Measurements from ENCODE around the gene CDH5.

CDH5 gene, protein sequence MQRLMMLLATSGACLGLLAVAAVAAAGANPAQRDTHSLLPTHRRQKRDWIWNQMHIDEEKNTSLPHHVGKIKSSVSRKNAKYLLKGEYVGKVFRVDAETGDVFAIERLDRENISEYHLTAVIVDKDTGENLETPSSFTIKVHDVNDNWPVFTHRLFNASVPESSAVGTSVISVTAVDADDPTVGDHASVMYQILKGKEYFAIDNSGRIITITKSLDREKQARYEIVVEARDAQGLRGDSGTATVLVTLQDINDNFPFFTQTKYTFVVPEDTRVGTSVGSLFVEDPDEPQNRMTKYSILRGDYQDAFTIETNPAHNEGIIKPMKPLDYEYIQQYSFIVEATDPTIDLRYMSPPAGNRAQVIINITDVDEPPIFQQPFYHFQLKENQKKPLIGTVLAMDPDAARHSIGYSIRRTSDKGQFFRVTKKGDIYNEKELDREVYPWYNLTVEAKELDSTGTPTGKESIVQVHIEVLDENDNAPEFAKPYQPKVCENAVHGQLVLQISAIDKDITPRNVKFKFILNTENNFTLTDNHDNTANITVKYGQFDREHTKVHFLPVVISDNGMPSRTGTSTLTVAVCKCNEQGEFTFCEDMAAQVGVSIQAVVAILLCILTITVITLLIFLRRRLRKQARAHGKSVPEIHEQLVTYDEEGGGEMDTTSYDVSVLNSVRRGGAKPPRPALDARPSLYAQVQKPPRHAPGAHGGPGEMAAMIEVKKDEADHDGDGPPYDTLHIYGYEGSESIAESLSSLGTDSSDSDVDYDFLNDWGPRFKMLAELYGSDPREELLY

DNA sequence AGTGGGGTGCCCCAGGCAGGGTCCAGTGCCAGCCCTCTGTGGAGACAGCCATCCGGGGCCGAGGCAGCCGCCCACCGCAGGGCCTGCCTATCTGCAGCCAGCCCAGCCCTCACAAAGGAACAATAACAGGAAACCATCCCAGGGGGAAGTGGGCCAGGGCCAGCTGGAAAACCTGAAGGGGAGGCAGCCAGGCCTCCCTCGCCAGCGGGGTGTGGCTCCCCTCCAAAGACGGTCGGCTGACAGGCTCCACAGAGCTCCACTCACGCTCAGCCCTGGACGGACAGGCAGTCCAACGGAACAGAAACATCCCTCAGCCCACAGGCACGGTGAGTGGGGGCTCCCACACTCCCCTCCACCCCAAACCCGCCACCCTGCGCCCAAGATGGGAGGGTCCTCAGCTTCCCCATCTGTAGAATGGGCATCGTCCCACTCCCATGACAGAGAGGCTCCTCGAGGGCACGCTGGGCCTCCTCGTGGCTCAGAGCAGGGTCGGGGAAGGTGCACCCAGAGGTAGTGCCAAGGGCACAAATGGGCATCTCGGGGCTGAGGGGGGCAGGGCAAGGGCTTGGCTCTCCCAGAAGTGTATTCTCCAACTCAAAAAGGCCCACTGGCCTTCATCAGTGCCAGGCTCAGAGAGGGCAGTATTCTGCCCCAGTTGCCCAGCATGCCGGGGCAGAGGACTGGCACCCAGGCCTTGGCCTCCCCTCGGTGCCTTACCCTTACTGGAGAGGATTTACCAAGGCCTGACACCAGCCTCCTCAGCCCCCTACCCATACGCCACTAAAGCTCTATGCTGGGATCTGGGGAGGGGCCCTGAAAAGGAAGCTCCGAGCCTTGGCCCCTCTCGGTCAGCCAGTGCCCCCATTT lies at the start of gene CDH5:
CDH5 (plus strand) TSS at position 259 of the 867 bp plus-strand sequence. CDS start 12,647 bp downstream, outside the sequence.
- H3K4me3 ChIP-seq (ENCODE audit: low read depth, low read length): no peak within 1 kb of the TSS
- TF ChIP-seq, protein P1, sequence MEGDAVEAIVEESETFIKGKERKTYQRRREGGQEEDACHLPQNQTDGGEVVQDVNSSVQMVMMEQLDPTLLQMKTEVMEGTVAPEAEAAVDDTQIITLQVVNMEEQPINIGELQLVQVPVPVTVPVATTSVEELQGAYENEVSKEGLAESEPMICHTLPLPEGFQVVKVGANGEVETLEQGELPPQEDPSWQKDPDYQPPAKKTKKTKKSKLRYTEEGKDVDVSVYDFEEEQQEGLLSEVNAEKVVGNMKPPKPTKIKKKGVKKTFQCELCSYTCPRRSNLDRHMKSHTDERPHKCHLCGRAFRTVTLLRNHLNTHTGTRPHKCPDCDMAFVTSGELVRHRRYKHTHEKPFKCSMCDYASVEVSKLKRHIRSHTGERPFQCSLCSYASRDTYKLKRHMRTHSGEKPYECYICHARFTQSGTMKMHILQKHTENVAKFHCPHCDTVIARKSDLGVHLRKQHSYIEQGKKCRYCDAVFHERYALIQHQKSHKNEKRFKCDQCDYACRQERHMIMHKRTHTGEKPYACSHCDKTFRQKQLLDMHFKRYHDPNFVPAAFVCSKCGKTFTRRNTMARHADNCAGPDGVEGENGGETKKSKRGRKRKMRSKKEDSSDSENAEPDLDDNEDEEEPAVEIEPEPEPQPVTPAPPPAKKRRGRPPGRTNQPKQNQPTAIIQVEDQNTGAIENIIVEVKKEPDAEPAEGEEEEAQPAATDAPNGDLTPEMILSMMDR (IDR thresholded peaks at IDR 0.05; ENCODE audit: low read depth, low read length, missing control alignments): no peak
- no peak for DNase-seq (ENCODE audit: low read depth)

DNA sequence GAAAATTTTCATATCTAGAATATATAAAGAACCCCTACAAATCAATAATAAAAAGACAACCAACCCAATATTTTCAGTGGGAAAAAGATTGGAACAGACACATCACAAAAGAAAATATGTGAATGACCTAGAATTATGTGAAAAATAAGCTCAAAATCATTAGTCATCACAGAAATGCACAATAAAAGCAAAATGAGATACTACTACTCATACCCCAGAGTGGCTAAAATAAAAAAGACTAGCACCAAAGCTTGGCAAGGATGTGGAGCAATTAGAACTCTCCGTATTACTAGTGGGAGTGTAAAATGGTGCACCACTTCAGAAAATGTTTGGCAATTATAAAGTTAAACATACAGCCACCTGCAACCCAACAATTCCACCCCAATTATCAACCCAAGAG lies 48.0 kb upstream of the CDH5 start:
- TF ChIP-seq, protein P1 (IDR thresholded peaks at IDR 0.05; ENCODE audit: low read depth, low read length, missing control alignments): no peak
- DNase-seq (ENCODE audit: low read depth): no peak
- no peak overlapping the region for H3K4me3 ChIP-seq (ENCODE audit: low read depth, low read length)

DNA sequence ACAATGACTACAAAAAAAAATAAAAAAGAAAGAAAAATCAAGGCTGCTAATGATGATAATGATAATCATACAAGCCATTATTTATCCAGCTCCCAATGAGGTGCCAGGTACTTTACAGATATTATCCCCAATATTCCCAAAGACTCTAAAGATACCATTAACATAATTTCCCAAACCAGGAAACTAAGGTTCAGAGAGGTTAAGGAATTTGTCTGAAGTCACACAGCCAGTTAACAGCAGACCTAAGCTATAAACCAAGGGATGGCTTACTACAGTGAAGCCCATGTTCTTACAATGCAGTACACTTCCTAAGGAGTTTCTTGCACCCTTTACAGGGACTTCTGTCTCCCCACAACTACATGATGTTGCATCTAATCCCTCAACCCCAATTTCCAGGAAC lies 45.7 kb upstream of the CDH5 start:
- no peak for DNase-seq (ENCODE audit: low read depth)
- TF ChIP-seq, protein P1 (IDR thresholded peaks at IDR 0.05; ENCODE audit: low read depth, low read length, missing control alignments): no peak
- no peak overlapping the region for H3K4me3 ChIP-seq (ENCODE audit: low read depth, low read length)

DNA sequence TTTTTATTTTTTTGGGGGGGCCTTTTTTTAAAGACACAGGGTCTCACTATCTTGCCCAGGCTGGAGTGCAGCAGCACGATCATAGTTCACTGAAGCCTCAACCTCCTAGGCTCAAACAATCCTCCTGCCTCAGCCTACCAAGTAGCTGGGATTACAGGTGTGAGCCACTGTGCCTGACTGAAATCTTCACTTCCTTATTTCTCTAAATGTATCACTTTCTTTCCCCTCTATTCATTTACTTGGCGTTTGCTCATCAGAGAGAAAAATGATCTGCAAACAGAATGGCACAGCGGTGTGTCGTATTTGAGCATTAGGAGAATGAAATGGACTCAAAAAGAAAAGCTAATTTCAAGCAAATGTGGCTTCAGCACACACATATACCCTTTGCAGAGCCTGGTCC lies 44.3 kb upstream of the CDH5 start:
- H3K4me3 ChIP-seq (ENCODE audit: low read depth, low read length): no peak overlapping the region
- TF ChIP-seq, protein P1 (IDR thresholded peaks at IDR 0.05; ENCODE audit: low read depth, low read length, missing control alignments): no peak
- no peak for DNase-seq (ENCODE audit: low read depth)

DNA sequence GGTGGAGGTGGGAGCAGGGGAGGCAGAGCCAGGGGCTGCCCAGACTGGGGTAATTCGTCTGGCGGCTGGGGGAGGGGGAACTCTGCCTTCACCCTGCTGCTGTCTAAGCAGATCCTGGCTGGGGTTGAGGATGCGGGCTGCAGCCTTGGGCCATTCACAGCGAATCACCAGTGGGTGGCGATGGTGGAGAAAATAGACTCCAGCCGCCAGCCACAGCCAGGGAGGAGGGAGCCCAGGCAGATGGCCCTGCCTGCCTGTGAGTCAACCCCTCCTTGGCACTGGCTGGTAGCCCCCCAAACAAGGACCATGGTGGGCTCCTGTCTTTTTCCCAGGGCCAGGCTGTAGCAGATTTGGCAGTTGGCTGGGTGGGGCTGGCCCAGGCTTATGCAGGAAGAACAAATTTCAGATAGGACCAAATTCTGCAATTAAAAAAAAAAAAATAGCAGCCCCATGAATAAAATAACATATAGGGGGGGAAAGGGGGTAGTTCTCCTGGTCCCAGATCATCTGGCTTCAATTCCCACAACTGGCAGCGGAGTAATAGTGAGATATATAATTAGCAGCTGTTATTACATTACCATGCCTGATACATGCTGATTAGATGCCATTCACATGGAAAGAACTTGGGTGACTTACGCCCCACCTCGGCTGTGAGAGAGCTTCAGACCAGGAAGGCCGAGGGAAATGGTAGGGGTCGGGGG lies 41.5 kb upstream of the CDH5 start:
- TF ChIP-seq, protein P1 (IDR thresholded peaks at IDR 0.05; ENCODE audit: low read depth, low read length, missing control alignments): peak; percentile 23
- no peak overlapping the region for H3K4me3 ChIP-seq (ENCODE audit: low read depth, low read length)
- no peak for DNase-seq (ENCODE audit: low read depth)

DNA sequence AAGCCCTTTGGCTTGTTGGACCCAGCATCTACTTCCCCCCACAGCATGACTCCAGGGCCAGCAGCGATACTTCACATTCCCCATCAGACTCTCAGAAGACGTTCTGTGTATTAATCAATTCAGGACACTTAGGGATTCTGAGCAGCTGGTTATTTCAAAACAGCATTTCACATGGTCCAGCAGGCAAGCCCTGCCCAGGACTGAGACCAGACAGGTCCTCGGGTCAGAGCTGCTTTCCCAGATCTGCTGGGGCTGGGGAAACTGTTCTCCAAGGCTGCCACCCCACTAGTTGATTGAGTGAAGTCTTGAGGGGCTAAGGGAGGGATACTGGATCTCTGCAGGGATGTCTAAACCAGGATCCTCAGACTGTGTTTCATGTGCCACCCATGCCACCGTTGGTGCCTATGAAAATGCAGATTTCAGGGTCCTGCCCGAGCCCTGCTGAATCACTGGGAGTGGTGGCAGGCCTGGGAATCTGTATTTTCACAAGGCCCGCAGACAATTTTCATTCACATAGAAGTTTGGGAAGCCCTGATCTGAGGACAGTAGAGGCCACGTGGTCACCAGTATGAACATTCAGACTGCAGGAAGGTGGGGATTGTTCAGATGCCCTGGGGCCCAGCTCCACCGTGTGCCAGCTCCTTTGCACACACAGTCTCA lies 40.6 kb upstream of the CDH5 start:
- no peak overlapping the region for H3K4me3 ChIP-seq (ENCODE audit: low read depth, low read length)
- TF ChIP-seq, protein P1 (IDR thresholded peaks at IDR 0.05; ENCODE audit: low read depth, low read length, missing control alignments): no peak
- DNase-seq (ENCODE audit: low read depth): no peak

All from GM12864 (cell line).